Mesothelial cell of epicardium (in vitro differentiated cells): ENCODE results near the gene CDA. TPM values are rescaled to one million over a fixed set of nuclear protein-coding genes. Genes with fewer than 3 reads are reported as not detected.
A peak's percentile ranks its signal among the peaks of the same experiment; 100 is the strongest.

ENCODE experiments used
- DNase-seq, 2 experiments: peaks; one replicate each; pipeline ENCODE4 v3.0.0; 2021; ENCODE audit warnings: low spot score in 2 of 2; ENCODE audit not compliant: unreplicated experiment in 2 of 2
- H3K27ac Mint-ChIP-seq: 2 replicates; pipeline ENCODE4 v1.8.0; 2021; ENCODE audit warnings: mixed read lengths
- H3K27me3 Mint-ChIP-seq: 2 replicates; pipeline ENCODE4 v1.8.0; 2021; ENCODE audit warnings: low read depth, mixed read lengths
- H3K36me3 Mint-ChIP-seq: 2 replicates; pipeline ENCODE4 v1.8.0; 2021; ENCODE audit warnings: mixed read lengths
- H3K4me1 Mint-ChIP-seq: 2 replicates; pipeline ENCODE4 v1.8.0; 2021; ENCODE audit warnings: mixed read lengths
- H3K4me3 Mint-ChIP-seq: 2 replicates; pipeline ENCODE4 v1.8.0; 2021; ENCODE audit warnings: mild to moderate bottlenecking, moderate library complexity, mixed read lengths
- H3K9me3 Mint-ChIP-seq: 2 replicates; pipeline ENCODE4 v1.8.0; 2021; ENCODE audit warnings: mixed read lengths
- total RNA-seq: library from RNA; stranded (reverse); gene quantifications from 3 replicates; pipeline ENCODE4 v1.2.1, GENCODE V29; 2021
- TF ChIP-seq, protein P1 (sequence below): fragments of 200-600 bp; sonication (generic); IDR thresholded peaks from one replicate; pipeline ENCODE4 v1.5.0; 2021; ENCODE audit warnings: antibody characterized with exemption; ENCODE audit not compliant: unreplicated experiment

CDA gene
- total RNA-seq, 1 donor from 2014 or later = 0.94 TPM

DNA sequence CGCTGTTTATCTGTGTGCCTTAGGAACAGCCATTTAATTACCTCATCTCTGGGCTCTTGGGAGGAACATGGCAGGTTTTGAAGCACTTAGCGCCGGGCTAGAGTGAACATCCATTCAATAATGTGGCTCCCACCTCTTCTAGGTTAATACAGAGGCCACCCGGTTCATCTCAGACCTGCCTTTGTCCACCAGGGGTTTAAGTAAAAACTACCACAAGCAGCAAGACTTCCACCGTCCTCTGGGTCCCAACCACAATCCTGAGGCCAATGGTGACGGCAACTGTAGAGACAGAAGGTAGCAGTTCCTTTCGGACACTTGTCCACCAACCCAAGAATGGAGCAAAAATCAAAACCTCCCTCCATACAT, 73.2 kb downstream of the CDA start:
- Mint-ChIP-seq H3K27me3 (no peaks in the 10 kb centered on the region), H3K4me1 (peaks cover 31% of the 10 kb centered on the region), H3K27ac (peak overlapping the region; percentile 96), H3K36me3 (peaks cover 8% of the 10 kb centered on the region), H3K4me3 (peak overlapping the region; percentile 100), H3K9me3 (no peaks in the 10 kb centered on the region)
- TF ChIP-seq, protein P1, sequence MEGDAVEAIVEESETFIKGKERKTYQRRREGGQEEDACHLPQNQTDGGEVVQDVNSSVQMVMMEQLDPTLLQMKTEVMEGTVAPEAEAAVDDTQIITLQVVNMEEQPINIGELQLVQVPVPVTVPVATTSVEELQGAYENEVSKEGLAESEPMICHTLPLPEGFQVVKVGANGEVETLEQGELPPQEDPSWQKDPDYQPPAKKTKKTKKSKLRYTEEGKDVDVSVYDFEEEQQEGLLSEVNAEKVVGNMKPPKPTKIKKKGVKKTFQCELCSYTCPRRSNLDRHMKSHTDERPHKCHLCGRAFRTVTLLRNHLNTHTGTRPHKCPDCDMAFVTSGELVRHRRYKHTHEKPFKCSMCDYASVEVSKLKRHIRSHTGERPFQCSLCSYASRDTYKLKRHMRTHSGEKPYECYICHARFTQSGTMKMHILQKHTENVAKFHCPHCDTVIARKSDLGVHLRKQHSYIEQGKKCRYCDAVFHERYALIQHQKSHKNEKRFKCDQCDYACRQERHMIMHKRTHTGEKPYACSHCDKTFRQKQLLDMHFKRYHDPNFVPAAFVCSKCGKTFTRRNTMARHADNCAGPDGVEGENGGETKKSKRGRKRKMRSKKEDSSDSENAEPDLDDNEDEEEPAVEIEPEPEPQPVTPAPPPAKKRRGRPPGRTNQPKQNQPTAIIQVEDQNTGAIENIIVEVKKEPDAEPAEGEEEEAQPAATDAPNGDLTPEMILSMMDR = no peak
- no peak for DNase-seq

GRCh38 chr1:20663365-20663764, 74.5 kb downstream of the CDA start:
- Mint-ChIP-seq H3K9me3 (no peaks in the 10 kb centered on the region), H3K4me3 (peak overlapping the region; percentile 100), H3K27me3 (no peaks in the 10 kb centered on the region), H3K36me3 (peaks cover 5% of the 10 kb centered on the region), H3K4me1 (peaks cover 31% of the 10 kb centered on the region), H3K27ac (no peak overlapping the region)
- no peak for DNase-seq
- TF ChIP-seq, protein P1 = no peak

DNA sequence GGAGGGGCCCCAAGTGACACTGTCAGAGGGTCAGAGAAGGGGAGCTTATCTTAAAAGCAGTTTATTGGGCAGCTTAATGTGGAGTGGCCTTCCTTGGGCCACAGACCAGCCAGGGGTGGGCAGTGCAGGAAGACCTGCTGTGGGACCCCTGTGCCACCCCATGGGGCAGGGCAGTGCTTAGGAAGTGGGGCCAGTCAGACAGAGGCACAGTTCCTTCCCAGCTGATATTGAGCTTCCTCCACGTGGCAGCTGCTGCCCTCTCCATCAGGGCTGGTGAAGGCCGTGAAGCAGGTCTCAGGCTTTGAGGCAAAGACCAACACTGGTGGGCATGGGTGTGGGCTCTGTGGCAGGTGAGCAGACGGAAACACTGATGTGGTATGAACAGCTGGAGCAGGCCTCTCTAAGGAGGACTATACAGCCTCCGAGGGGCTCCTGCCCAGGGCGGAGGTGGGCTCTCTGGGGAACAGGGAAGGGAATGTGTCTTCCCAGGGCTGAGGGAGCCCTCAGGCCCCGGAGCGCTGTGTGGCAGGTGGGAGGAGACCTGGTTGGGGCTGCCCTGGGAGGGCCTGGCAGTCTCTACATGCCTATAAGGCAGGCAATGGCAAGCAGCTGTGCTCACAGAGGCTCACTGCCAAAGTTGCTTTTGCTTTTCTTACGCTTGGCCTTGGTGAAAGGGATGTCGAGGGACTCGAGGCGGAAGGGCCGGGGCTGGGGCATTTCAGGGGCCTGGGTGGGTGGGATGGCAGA, 75.2 kb downstream of the CDA start:
- no peaks in the 10 kb centered on the region for H3K27me3 Mint-ChIP-seq
- DNase-seq = no peak
- no peaks in the 10 kb centered on the region for H3K9me3 Mint-ChIP-seq
- no peak overlapping the region for H3K4me3 Mint-ChIP-seq
- TF ChIP-seq, protein P1 = no peak
- peaks cover 5% of the 10 kb centered on the region for H3K36me3 Mint-ChIP-seq
- H3K4me1 Mint-ChIP-seq = peaks cover 31% of the 10 kb centered on the region
- H3K27ac Mint-ChIP-seq = no peak overlapping the region

DNA sequence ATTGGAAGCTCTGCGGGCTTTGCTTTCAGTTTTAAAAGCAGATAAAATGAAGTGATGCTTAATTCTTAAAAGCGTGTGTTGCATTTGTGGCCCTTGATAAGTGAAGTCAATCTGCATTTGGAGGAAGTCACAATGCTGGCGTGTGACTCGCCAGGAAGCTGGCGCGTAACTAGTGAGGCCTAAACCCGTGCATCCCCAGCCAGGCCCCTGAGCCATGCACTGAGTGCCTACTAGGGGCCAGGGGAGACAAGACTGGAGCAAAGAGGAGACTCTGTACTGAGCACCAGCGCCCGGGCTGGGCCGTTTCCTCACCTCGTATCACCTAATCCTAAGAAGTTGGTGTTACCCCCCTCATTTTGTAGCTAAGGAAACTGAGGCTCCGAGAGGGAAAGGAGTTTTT, 76.8 kb downstream of the CDA start:
- Mint-ChIP-seq H3K4me1 (peaks cover 15% of the 10 kb centered on the region), H3K27me3 (no peaks in the 10 kb centered on the region)

GRCh38 chr1:20666146-20666545, 77.2 kb downstream of the CDA start:
- DNase-seq = no peak
- TF ChIP-seq, protein P1 = no peak
- no peak overlapping the region for H3K27ac Mint-ChIP-seq
- no peaks in the 10 kb centered on the region for H3K36me3 Mint-ChIP-seq
- H3K4me3 Mint-ChIP-seq = no peak overlapping the region
- H3K9me3 Mint-ChIP-seq = no peaks in the 10 kb centered on the region
- no peaks in the 10 kb centered on the region for H3K27me3 Mint-ChIP-seq
- peaks cover 13% of the 10 kb centered on the region for H3K4me1 Mint-ChIP-seq

More for the DNA sequence above, 76.8 kb downstream of the CDA start:
- Mint-ChIP-seq H3K4me3 (no peak overlapping the region), H3K9me3 (no peaks in the 10 kb centered on the region), H3K36me3 (no peaks in the 10 kb centered on the region), H3K27ac (no peak overlapping the region)
- TF ChIP-seq, protein P1 = no peak
- DNase-seq = no peak
